CD14-positive monocyte (primary cell): ENCODE results near the gene CNIH2. TPM values are rescaled to one million over a fixed set of nuclear protein-coding genes. Genes with fewer than 3 reads are reported as not detected.
A peak's percentile ranks its signal among the peaks of the same experiment; 100 is the strongest.

Experiments
- DNase-seq, 3 donors: peaks; one replicate each; pipeline ENCODE4 v3.0.0-alpha.2; 2011 to 2022
- H2AFZ ChIP-seq: 2 replicates; pipeline ENCODE4 v1.6.0; 2012; ENCODE audit warnings: mild to moderate bottlenecking, low read depth, low read length, inconsistent platforms; ENCODE audit not compliant: insufficient read depth, poor library complexity, severe bottlenecking
- H3K27ac ChIP-seq, 2 donors: 1 replicate in 1 of 2; 2 replicates in 1 of 2; pipeline ENCODE4 v1.5.1; 2012 to 2013; ENCODE audit warnings: low read length in 2 of 2, control low read depth in 1 of 2, inconsistent platforms in 1 of 2, low read depth in 1 of 2, mild to moderate bottlenecking in 1 of 2
- H3K27me3 ChIP-seq, 2 donors: one replicate each; pipeline versions ENCODE4 v1.6.0 to v1.6.1; 2011 to 2013; ENCODE audit warnings: low read length in 2 of 2; ENCODE audit not compliant: control insufficient read depth in 2 of 2, insufficient read depth in 2 of 2
- H3K36me3 ChIP-seq, 2 donors: replicated peaks in 1 of 2; 1 replicate in 1 of 2; 2 replicates in 1 of 2; pipeline versions ENCODE4 v1.5.1 to v1.6.1; 2012 to 2013; ENCODE audit warnings: low read length in 2 of 2, control low read depth in 1 of 2, inconsistent platforms in 1 of 2, mild to moderate bottlenecking in 1 of 2; ENCODE audit not compliant: insufficient read depth in 2 of 2, control insufficient read depth in 1 of 2
- H3K4me1 ChIP-seq, 2 donors: 1 replicate in 1 of 2; 2 replicates in 1 of 2; pipeline versions ENCODE4 v1.5.1 to v1.6.1; 2012 to 2013; ENCODE audit warnings: low read length in 2 of 2, control low read depth in 1 of 2, inconsistent platforms in 1 of 2, mild to moderate bottlenecking in 1 of 2, moderate library complexity in 1 of 2; ENCODE audit not compliant: insufficient read depth in 2 of 2, control insufficient read depth in 1 of 2
- H3K4me2 ChIP-seq: replicated peaks from 2 replicates; pipeline ENCODE3; 2012; ENCODE audit warnings: low read length, moderate library complexity, mild to moderate bottlenecking; ENCODE audit not compliant: poor library complexity, severe bottlenecking; ENCODE audit errors: extremely low read depth
- H3K4me3 ChIP-seq, 3 experiments: fragments of 200-600 bp in 1 of 3; sonication (generic) in 1 of 3; replicated peaks in 1 of 3; 1 replicate in 2 of 3; 2 replicates in 1 of 3; pipeline ENCODE4 v1.5.1; 2011 to 2013; ENCODE audit warnings: low read length in 3 of 3, mild to moderate bottlenecking in 3 of 3, control low read depth in 2 of 3, low read depth in 2 of 3, inconsistent platforms in 1 of 3, moderate library complexity in 1 of 3
- H3K79me2 ChIP-seq: 2 replicates; pipeline ENCODE4 v1.6.0; 2012; ENCODE audit warnings: mild to moderate bottlenecking, control low read depth, inconsistent platforms, low read length, moderate library complexity; ENCODE audit not compliant: insufficient read depth
- H3K9ac ChIP-seq: 2 replicates; pipeline ENCODE4 v1.6.0; 2017; ENCODE audit warnings: low read length, mild to moderate bottlenecking; ENCODE audit not compliant: insufficient read depth, poor library complexity, severe bottlenecking
- H3K9me3 ChIP-seq, 2 donors: replicated peaks in 1 of 2; 1 replicate in 1 of 2; 2 replicates in 1 of 2; pipeline versions ENCODE4 v1.5.1 to v1.6.1; 2012 to 2013; ENCODE audit warnings: low read length in 2 of 2, control low read depth in 1 of 2; ENCODE audit not compliant: control insufficient read depth in 1 of 2, insufficient read depth in 1 of 2
- H4K20me1 ChIP-seq: 2 replicates; pipeline ENCODE4 v1.6.0; 2012; ENCODE audit warnings: mild to moderate bottlenecking, low read length, control low read depth, moderate library complexity; ENCODE audit not compliant: insufficient read depth
- H3K27ac Mint-ChIP-seq, 7 donors: one replicate each; pipeline ENCODE4 v1.8.0; 2020; ENCODE audit warnings: mild to moderate bottlenecking in 7 of 7, mixed read lengths in 7 of 7, moderate library complexity in 6 of 7, inconsistent platforms in 2 of 7
- H3K27me3 Mint-ChIP-seq, 3 donors: one replicate each; pipeline ENCODE4 v1.8.0; 2021 to 2022; ENCODE audit warnings: low read depth in 3 of 3, mild to moderate bottlenecking in 3 of 3, mixed read lengths in 3 of 3, moderate library complexity in 3 of 3, inconsistent platforms in 1 of 3
- H3K36me3 Mint-ChIP-seq, 2 donors: one replicate each; pipeline ENCODE4 v1.8.0; 2020; ENCODE audit warnings: mixed read lengths in 2 of 2, inconsistent platforms in 1 of 2, mild to moderate bottlenecking in 1 of 2
- H3K4me1 Mint-ChIP-seq: one replicate; pipeline ENCODE4 v1.8.0; 2020; ENCODE audit warnings: mild to moderate bottlenecking, mixed read lengths
- H3K4me3 Mint-ChIP-seq, 2 donors: one replicate each; pipeline ENCODE4 v1.8.0; 2020; ENCODE audit warnings: mild to moderate bottlenecking in 2 of 2, mixed read lengths in 2 of 2, moderate library complexity in 1 of 2
- H3K9me3 Mint-ChIP-seq, 7 donors: one replicate each; pipeline ENCODE4 v1.8.0; 2020 to 2022; ENCODE audit warnings: mixed read lengths in 7 of 7, mild to moderate bottlenecking in 6 of 7, moderate library complexity in 6 of 7, inconsistent platforms in 2 of 7
- WGBS: methylation state at CpG from one replicate; pipeline ENCODE4 v1.1.5; 2013; ENCODE audit warnings: missing lambda C conversion rate; ENCODE audit not compliant: insufficient coverage; 5-methylcytosine and 5-hydroxymethylcytosine counted together
- intact Hi-C, 2 donors: fragments of 100-400 bp; cut with micrococcal nuclease; formaldehyde crosslinking; loops; one replicate each; pipeline versions ENCODE4 v1.15.0 to v1.15.1; 2023
- polyA plus RNA-seq, 3 donors: library from polyadenylated mRNA; depleted of rRNA in 1 of 3; unstranded in 2 of 3; stranded (reverse) in 1 of 3; fragments of 300-500 nt in 2 of 3; fragments of >200 nt in 1 of 3; fragmentation: Illumina TruSeq in 2 of 3; gene quantifications; 1 replicate in 2 of 3; 2 replicates in 1 of 3; pipeline ENCODE4 v1.2.3, GENCODE V29; 2012 to 2021
- TF ChIP-seq, protein P1 (sequence below): fragments of 200-600 bp; IDR thresholded peaks from one replicate; pipeline ENCODE4 v1.8.0; 2022; ENCODE audit warnings: antibody characterized with exemption, mild to moderate bottlenecking

The CNIH2 gene
- polyA plus RNA-seq, 3 donors = 1.2 TPM; not detected in 2

DNA sequence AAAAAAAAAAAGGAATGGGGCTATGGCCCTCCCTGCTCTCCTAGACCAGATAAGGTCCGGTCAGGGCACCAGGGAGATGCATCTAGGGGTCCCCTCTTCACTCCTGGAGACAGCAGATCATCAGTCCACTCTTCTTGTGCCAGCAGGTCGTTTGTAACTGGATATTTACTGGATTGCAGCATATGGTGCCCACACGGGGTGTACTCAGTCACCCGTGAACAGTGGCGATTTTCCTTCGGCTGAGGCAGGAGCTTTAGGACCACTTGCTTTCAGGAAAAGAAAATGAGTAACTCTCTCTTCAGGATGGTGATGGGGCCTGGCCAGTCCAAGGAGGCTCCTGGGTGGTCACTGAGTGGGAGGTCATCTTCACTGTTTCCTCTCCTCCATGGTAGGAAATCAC is 47.8 kb upstream of the CNIH2 start:
- H3K36me3 Mint-ChIP-seq = peaks cover 71 to 80% of the 10 kb centered on the region in 2 donors
- Histone ChIP-seq H3K36me3 (peaks cover 59 to 89% of the 10 kb centered on the region in 2 donors), H3K4me2 (no peak overlapping the region), H3K9ac (no peak overlapping the region), H3K9me3 (no peaks in the 10 kb centered on the region), H3K4me3 (no peak overlapping the region), H4K20me1 (no peaks in the 10 kb centered on the region), H3K27me3 (no peaks in the 10 kb centered on the region), H3K27ac (no peak overlapping the region), H3K79me2 (no peaks in the 10 kb centered on the region), H3K4me1 (no peaks in the 10 kb centered on the region), H2AFZ (no peak overlapping the region)
- intact Hi-C loops = no loop called here
- H3K27ac Mint-ChIP-seq = no peak overlapping the region
- no peaks in the 10 kb centered on the region for H3K9me3 Mint-ChIP-seq
- DNase-seq = no peak
- H3K4me1 Mint-ChIP-seq = no peaks in the 10 kb centered on the region
- no peaks in the 10 kb centered on the region for H3K27me3 Mint-ChIP-seq
- H3K4me3 Mint-ChIP-seq = no peak overlapping the region
- 100% methylated on average over 4 of the region's 6 CpGs for WGBS
- TF ChIP-seq, protein P1, sequence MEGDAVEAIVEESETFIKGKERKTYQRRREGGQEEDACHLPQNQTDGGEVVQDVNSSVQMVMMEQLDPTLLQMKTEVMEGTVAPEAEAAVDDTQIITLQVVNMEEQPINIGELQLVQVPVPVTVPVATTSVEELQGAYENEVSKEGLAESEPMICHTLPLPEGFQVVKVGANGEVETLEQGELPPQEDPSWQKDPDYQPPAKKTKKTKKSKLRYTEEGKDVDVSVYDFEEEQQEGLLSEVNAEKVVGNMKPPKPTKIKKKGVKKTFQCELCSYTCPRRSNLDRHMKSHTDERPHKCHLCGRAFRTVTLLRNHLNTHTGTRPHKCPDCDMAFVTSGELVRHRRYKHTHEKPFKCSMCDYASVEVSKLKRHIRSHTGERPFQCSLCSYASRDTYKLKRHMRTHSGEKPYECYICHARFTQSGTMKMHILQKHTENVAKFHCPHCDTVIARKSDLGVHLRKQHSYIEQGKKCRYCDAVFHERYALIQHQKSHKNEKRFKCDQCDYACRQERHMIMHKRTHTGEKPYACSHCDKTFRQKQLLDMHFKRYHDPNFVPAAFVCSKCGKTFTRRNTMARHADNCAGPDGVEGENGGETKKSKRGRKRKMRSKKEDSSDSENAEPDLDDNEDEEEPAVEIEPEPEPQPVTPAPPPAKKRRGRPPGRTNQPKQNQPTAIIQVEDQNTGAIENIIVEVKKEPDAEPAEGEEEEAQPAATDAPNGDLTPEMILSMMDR = no peak

DNA sequence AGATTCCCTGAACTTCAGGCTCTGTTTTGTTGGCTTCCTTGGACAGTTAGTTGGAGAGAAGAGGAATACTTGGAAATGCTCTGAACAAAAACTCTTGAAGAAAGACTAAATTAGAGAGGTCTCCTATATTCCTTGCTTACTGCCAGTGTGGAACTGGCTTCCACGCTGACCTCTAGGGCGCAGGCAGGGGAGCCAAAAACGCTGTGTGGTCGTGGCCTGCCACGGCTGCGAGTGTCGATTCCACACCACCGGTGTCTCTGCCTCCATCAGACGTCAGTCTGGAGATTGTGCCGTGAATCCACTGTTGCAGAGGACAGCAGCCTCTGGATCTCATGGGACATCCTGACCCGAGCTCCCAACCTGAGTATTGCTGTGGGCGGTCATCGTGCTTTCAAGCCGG is 47.0 kb upstream of the CNIH2 start:
- Histone ChIP-seq H3K36me3 (peaks cover 66 to 93% of the 10 kb centered on the region in 2 donors), H3K9ac (no peak overlapping the region), H3K4me3 (no peak overlapping the region), H3K4me1 (no peaks in the 10 kb centered on the region), H4K20me1 (no peaks in the 10 kb centered on the region), H2AFZ (no peak overlapping the region), H3K27me3 (no peaks in the 10 kb centered on the region), H3K4me2 (no peak overlapping the region), H3K79me2 (no peaks in the 10 kb centered on the region), H3K27ac (no peak overlapping the region), H3K9me3 (no peaks in the 10 kb centered on the region)
- TF ChIP-seq, protein P1 = no peak
- WGBS = 95% methylated on average over 12 of the region's 14 CpGs
- no peak for DNase-seq
- Mint-ChIP-seq H3K27me3 (no peaks in the 10 kb centered on the region), H3K36me3 (peaks cover 78 to 84% of the 10 kb centered on the region in 2 donors), H3K9me3 (no peaks in the 10 kb centered on the region), H3K27ac (peak overlapping the region in 1 of 7 donors; percentile 59), H3K4me3 (no peak overlapping the region), H3K4me1 (no peaks in the 10 kb centered on the region)
- intact Hi-C loops = no loop called here
